BJ (cell line): Measurements from ENCODE around the gene FOLR2. TPM values are rescaled to one million over a fixed set of nuclear protein-coding genes. Genes with fewer than 3 reads are reported as not detected.
A peak's percentile ranks its signal among the peaks of the same experiment; 100 is the strongest.

Source experiments
- CTCF ChIA-PET: fragments of 350-600 bp; formaldehyde crosslinking; extraction: SDS; loops from one replicate; lab custom pipeline; 2021; ENCODE audit warnings: antibody characterized with exemption, inconsistent platforms; lab: Yijun Ruan, JAX
- POLR2A ChIA-PET: fragments of 300-600 bp; sonication (Branson Sonifier 250); formaldehyde crosslinking; extraction: SDS; loops from one replicate; lab custom pipeline; 2021; ENCODE audit warnings: antibody characterized with exemption; lab: Charles Lee
- DNase-seq: peaks from one replicate; pipeline ENCODE4 v3.0.0-alpha.2; 2011; ENCODE audit warnings: low read depth
- H3K27me3 ChIP-seq: 2 replicates; pipeline ENCODE4 v1.6.0; 2011; ENCODE audit warnings: low read length; ENCODE audit not compliant: control insufficient read depth, insufficient read depth
- H3K36me3 ChIP-seq: 2 replicates; pipeline ENCODE4 v1.5.1; 2011; ENCODE audit warnings: low read length; ENCODE audit not compliant: control insufficient read depth, insufficient read depth
- H3K4me3 ChIP-seq: 2 replicates; pipeline ENCODE4 v1.5.1; 2011; ENCODE audit warnings: low read depth, mild to moderate bottlenecking, control low read depth, low read length
- polyA plus RNA-seq: library from polyadenylated mRNA; depleted of rRNA; stranded (reverse); fragments of >200 nt; gene quantifications from 2 replicates; pipeline ENCODE4 v1.2.3, GENCODE V29; 2011
- TF ChIP-seq, protein P1 (sequence below): IDR thresholded peaks from 2 replicates; pipeline ENCODE4 v1.5.1; 2011; ENCODE audit warnings: low read depth, mild to moderate bottlenecking, control low read depth, inconsistent platforms, low read length, moderate library complexity; ENCODE audit not compliant: insufficient read depth

Gene FOLR2
- polyA plus RNA-seq, 1 experiment = not detected

DNA sequence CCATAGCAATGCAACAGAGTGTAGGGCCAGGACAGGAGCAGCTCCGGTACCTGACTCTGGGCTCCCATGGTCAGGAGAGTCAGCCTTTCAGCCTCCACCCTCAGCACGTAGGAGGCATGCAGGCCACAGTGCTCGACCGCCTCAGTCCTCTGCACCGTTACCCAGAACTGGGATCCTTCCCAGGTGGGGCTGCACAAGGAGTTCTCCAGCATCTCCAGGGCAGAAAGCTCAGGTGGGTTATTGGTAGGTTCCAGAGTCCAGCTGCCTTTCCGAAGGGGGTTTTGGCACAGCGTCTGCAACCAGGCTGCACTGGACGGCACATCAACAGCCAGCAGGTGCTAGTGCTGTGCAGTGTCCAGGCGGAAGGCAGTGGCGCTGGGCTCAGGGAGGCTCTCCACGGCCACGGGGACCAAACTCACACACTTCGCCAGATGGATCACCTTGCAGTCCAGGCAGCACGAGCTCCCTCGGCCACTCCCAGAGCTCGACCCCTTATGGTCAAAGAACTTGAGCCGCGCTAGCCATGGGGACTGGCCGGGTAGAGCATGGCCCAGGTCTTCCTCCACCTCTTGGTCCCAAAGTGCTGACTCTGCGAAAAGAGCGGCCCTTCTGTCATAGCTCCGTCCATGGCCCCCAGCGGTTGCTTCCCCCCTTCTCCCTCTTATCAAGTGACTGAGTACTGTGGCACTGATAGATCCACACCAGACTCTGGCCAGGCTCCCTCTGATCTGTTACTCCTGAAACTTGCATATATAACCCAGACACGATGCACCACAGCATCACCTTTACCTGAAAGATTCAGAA, 34.3 kb downstream of the FOLR2 start:
- Histone ChIP-seq H3K4me3 (no peak overlapping the region), H3K36me3 (no peaks in the 10 kb centered on the region), H3K27me3 (peaks cover 25% of the 10 kb centered on the region)
- ChIA-PET CTCF (no interaction called here), POLR2A (no interaction called here)
- TF ChIP-seq, protein P1, sequence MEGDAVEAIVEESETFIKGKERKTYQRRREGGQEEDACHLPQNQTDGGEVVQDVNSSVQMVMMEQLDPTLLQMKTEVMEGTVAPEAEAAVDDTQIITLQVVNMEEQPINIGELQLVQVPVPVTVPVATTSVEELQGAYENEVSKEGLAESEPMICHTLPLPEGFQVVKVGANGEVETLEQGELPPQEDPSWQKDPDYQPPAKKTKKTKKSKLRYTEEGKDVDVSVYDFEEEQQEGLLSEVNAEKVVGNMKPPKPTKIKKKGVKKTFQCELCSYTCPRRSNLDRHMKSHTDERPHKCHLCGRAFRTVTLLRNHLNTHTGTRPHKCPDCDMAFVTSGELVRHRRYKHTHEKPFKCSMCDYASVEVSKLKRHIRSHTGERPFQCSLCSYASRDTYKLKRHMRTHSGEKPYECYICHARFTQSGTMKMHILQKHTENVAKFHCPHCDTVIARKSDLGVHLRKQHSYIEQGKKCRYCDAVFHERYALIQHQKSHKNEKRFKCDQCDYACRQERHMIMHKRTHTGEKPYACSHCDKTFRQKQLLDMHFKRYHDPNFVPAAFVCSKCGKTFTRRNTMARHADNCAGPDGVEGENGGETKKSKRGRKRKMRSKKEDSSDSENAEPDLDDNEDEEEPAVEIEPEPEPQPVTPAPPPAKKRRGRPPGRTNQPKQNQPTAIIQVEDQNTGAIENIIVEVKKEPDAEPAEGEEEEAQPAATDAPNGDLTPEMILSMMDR = no peak
- DNase-seq = no peak

GRCh38 chr11:72251614-72252013, 35.0 kb downstream of the FOLR2 start:
- POLR2A ChIA-PET = no interaction called here
- DNase-seq = no peak

DNA sequence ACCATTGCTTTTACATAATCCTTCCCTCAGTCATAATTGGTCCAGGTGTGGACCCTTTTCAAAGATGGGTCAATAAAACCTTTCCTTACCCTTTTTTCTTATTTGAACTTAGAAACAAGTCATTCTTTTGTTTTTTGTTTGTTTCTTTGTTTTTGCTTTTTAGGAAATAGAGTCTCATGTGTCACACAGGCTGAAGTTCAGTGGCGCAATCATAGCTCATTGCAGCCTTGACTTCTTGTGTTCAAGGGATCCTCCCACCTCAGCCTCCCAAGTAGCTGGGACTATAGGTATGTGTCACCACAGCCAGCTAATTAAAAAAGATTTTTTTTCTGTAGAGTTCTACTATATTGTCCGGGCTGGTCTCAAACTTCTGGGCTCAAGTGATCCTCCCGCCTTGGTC, 36.8 kb downstream of the FOLR2 start:
- POLR2A ChIA-PET = no interaction called here
- H3K27me3 ChIP-seq = peaks cover 23% of the 10 kb centered on the region

More at GRCh38 chr11:72251614-72252013, 35.0 kb downstream of the FOLR2 start:
- CTCF ChIA-PET = no interaction called here
- H3K4me3 ChIP-seq = no peak overlapping the region
- no peaks in the 10 kb centered on the region for H3K36me3 ChIP-seq
- TF ChIP-seq, protein P1 = no peak
- peaks cover 28% of the 10 kb centered on the region for H3K27me3 ChIP-seq

GRCh38 chr11:72254299-72254993, 37.9 kb downstream of the FOLR2 start:
- no peaks in the 10 kb centered on the region for H3K36me3 ChIP-seq
- no peak for DNase-seq
- CTCF ChIA-PET = interaction anchor here (0.9 to 1.6 kb wide), 3 partner anchors 9 to 160 kb away, joined by 3 read pairs; no protein-coding TSS in a partner anchor
- POLR2A ChIA-PET = no interaction called here
- H3K27me3 ChIP-seq = peaks cover 20% of the 10 kb centered on the region
- H3K4me3 ChIP-seq = no peak overlapping the region
- TF ChIP-seq, protein P1 = no peak

More for the DNA sequence above, 36.8 kb downstream of the FOLR2 start:
- CTCF ChIA-PET = interaction anchor here (0.7 kb wide), 1 partner anchor 55 kb away, joined by 3 read pairs; no protein-coding TSS in a partner anchor
- TF ChIP-seq, protein P1 = no peak
- no peak for DNase-seq
- Histone ChIP-seq H3K4me3 (no peak overlapping the region), H3K36me3 (no peaks in the 10 kb centered on the region)

GRCh38 chr11:72257570-72257969, 41.0 kb downstream of the FOLR2 start:
- POLR2A ChIA-PET = no interaction called here
- CTCF ChIA-PET = interaction anchor here (1.3 kb wide), 1 partner anchor 150 kb away, joined by 3 read pairs; no protein-coding TSS in a partner anchor
- Histone ChIP-seq H3K4me3 (no peak overlapping the region), H3K27me3 (peaks cover 18% of the 10 kb centered on the region), H3K36me3 (no peaks in the 10 kb centered on the region)
- TF ChIP-seq, protein P1 = no peak
- peak; percentile 33 for DNase-seq
